Esophagus squamous epithelium (tissue), 4 donors: Measurements from ENCODE around the gene ADRM1.

ENCODE experiments used
- CTCF ChIP-seq, 6 experiments: fragments of 450-650 bp in 4 of 6; fragments of 200-600 bp in 2 of 6; sonication (generic) in 2 of 6; IDR thresholded peaks; one replicate each; pipeline ENCODE4 v1.5.1; 2016 to 2019; ENCODE audit warnings: antibody characterized with exemption in 6 of 6, mild to moderate bottlenecking in 4 of 6, moderate library complexity in 4 of 6
- POLR2A ChIP-seq, 4 donors: fragments of 450-650 bp; IDR thresholded peaks; one replicate each; pipeline ENCODE4 v1.6.1; 2017; ENCODE audit warnings: antibody characterized with exemption in 4 of 4, mild to moderate bottlenecking in 4 of 4, moderate library complexity in 3 of 4

DNA sequence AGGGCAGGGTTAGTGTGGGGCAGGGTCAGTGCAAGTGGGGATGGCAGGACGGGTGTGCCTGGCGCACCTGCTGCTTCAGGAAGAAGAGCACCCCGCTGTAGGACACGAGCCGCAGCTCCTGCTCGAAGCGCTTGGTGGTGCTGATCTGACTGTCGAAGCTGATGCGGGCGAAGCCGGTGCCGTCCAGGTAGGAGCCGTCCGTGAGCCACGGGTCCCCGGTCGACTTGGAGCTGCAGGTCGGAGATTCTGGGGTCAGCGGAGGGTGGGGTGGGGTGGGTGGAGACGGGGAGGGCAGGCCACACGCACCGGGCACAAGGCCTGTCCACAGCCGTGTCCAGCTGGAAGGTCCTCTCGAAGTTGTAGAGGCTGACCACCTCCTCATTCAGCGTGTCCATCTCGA is 10.2 kb downstream of the ADRM1 start:
- TF ChIP-seq POLR2A (IDR thresholded peaks at IDR 0.05) (no peak), CTCF (IDR thresholded peaks at IDR 0.05) (no peak)
